Measurements from ENCODE around the gene ZCCHC7.

DNA sequence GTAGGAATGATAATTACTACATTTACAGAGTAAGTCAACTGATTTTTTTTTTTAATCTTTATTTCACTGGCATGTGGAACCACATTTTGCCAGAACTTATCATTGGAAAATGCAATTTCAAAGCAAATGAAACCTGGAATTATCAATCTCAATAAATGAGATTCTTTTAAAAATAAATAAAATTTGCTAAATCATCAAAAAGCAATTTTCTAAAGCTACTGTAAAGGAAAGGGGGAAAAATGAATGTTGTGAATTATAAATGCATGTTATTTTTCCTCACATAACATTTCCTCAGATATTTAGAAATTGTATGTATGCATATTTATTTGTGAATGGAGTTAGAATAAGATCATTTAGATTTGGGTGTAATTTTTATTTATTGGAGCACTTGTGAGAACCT lies 212.2 kb downstream of the ZCCHC7 start:
- TF ChIP-seq, protein P1, sequence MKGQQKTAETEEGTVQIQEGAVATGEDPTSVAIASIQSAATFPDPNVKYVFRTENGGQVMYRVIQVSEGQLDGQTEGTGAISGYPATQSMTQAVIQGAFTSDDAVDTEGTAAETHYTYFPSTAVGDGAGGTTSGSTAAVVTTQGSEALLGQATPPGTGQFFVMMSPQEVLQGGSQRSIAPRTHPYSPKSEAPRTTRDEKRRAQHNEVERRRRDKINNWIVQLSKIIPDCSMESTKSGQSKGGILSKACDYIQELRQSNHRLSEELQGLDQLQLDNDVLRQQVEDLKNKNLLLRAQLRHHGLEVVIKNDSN (CRISPR knock-in tag; IDR thresholded peaks at IDR 0.05) = no peak
- TF ChIP-seq MXI1 (IDR thresholded peaks at IDR 0.05; ENCODE audit: low read depth, low read length) = no peak
- TF ChIP-seq, protein P2, sequence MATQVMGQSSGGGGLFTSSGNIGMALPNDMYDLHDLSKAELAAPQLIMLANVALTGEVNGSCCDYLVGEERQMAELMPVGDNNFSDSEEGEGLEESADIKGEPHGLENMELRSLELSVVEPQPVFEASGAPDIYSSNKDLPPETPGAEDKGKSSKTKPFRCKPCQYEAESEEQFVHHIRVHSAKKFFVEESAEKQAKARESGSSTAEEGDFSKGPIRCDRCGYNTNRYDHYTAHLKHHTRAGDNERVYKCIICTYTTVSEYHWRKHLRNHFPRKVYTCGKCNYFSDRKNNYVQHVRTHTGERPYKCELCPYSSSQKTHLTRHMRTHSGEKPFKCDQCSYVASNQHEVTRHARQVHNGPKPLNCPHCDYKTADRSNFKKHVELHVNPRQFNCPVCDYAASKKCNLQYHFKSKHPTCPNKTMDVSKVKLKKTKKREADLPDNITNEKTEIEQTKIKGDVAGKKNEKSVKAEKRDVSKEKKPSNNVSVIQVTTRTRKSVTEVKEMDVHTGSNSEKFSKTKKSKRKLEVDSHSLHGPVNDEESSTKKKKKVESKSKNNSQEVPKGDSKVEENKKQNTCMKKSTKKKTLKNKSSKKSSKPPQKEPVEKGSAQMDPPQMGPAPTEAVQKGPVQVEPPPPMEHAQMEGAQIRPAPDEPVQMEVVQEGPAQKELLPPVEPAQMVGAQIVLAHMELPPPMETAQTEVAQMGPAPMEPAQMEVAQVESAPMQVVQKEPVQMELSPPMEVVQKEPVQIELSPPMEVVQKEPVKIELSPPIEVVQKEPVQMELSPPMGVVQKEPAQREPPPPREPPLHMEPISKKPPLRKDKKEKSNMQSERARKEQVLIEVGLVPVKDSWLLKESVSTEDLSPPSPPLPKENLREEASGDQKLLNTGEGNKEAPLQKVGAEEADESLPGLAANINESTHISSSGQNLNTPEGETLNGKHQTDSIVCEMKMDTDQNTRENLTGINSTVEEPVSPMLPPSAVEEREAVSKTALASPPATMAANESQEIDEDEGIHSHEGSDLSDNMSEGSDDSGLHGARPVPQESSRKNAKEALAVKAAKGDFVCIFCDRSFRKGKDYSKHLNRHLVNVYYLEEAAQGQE (IDR thresholded peaks at IDR 0.05; ENCODE audit: borderline replicate concordance) = no peak
- TF ChIP-seq, protein P2 (CRISPR knock-in tag; IDR thresholded peaks at IDR 0.05; ENCODE audit: low read depth) = no peak
- TF ChIP-seq POLR2A (conservative IDR thresholded peaks at IDR 0.05) = no peak
- TF ChIP-seq CAMTA2 (CRISPR knock-in tag; conservative IDR thresholded peaks at IDR 0.05) = no peak
- no peak for TF ChIP-seq ZNF717 (CRISPR knock-in tag; IDR thresholded peaks at IDR 0.05)
- TF ChIP-seq TARDBP (IDR thresholded peaks at IDR 0.05) = no peak
- TF ChIP-seq TEAD2 (tag; IDR thresholded peaks at IDR 0.05) = no peak
- TF ChIP-seq, protein P3, sequence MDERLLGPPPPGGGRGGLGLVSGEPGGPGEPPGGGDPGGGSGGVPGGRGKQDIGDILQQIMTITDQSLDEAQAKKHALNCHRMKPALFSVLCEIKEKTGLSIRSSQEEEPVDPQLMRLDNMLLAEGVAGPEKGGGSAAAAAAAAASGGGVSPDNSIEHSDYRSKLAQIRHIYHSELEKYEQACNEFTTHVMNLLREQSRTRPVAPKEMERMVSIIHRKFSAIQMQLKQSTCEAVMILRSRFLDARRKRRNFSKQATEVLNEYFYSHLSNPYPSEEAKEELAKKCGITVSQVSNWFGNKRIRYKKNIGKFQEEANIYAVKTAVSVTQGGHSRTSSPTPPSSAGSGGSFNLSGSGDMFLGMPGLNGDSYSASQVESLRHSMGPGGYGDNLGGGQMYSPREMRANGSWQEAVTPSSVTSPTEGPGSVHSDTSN (CRISPR knock-in tag; IDR thresholded peaks at IDR 0.05; ENCODE audit: low read depth) = no peak
- TF ChIP-seq, protein P3 (tag; conservative IDR thresholded peaks at IDR 0.05; ENCODE audit: low read depth) = no peak
- TF ChIP-seq, protein P4, sequence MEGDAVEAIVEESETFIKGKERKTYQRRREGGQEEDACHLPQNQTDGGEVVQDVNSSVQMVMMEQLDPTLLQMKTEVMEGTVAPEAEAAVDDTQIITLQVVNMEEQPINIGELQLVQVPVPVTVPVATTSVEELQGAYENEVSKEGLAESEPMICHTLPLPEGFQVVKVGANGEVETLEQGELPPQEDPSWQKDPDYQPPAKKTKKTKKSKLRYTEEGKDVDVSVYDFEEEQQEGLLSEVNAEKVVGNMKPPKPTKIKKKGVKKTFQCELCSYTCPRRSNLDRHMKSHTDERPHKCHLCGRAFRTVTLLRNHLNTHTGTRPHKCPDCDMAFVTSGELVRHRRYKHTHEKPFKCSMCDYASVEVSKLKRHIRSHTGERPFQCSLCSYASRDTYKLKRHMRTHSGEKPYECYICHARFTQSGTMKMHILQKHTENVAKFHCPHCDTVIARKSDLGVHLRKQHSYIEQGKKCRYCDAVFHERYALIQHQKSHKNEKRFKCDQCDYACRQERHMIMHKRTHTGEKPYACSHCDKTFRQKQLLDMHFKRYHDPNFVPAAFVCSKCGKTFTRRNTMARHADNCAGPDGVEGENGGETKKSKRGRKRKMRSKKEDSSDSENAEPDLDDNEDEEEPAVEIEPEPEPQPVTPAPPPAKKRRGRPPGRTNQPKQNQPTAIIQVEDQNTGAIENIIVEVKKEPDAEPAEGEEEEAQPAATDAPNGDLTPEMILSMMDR (IDR thresholded peaks at IDR 0.05 in 2 of 3, conservative IDR thresholded peaks at IDR 0.05 in 1 of 3; ENCODE audit: insufficient read depth in 2 of 3, low read depth in 1 of 3, low read length in 3 of 3) = no peak
- TF ChIP-seq CBX2 (IDR thresholded peaks at IDR 0.05; ENCODE audit: insufficient read depth, low read length, poor library complexity, severe bottlenecking) = no peak
- no peak for TF ChIP-seq NFXL1 (CRISPR knock-in tag; IDR thresholded peaks at IDR 0.05)
- TF ChIP-seq NFE2 (IDR thresholded peaks at IDR 0.05; ENCODE audit: low read depth) = no peak
- TF ChIP-seq, protein P5, sequence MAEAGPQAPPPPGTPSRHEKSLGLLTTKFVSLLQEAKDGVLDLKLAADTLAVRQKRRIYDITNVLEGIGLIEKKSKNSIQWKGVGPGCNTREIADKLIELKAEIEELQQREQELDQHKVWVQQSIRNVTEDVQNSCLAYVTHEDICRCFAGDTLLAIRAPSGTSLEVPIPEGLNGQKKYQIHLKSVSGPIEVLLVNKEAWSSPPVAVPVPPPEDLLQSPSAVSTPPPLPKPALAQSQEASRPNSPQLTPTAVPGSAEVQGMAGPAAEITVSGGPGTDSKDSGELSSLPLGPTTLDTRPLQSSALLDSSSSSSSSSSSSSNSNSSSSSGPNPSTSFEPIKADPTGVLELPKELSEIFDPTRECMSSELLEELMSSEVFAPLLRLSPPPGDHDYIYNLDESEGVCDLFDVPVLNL (CRISPR knock-in tag; IDR thresholded peaks at IDR 0.05; ENCODE audit: low read depth) = no peak
